GM21619 (cell line): ENCODE results near the gene DLGAP1.
A peak's percentile ranks its signal among the peaks of the same experiment; 100 is the strongest.

ENCODE experiments used
- ATAC-seq: cut with Tn5 transposase; IDR thresholded peaks from one replicate; pipeline ENCODE4 v1.9.1; 2021; ENCODE audit not compliant: unreplicated experiment

The DLGAP1 gene

GRCh38 chr18:4246374-4246773 is 208.7 kb downstream of the DLGAP1 start:
- no peak for ATAC-seq

GRCh38 chr18:4245456-4245855 is 209.7 kb downstream of the DLGAP1 start:
- ATAC-seq = no peak

DNA sequence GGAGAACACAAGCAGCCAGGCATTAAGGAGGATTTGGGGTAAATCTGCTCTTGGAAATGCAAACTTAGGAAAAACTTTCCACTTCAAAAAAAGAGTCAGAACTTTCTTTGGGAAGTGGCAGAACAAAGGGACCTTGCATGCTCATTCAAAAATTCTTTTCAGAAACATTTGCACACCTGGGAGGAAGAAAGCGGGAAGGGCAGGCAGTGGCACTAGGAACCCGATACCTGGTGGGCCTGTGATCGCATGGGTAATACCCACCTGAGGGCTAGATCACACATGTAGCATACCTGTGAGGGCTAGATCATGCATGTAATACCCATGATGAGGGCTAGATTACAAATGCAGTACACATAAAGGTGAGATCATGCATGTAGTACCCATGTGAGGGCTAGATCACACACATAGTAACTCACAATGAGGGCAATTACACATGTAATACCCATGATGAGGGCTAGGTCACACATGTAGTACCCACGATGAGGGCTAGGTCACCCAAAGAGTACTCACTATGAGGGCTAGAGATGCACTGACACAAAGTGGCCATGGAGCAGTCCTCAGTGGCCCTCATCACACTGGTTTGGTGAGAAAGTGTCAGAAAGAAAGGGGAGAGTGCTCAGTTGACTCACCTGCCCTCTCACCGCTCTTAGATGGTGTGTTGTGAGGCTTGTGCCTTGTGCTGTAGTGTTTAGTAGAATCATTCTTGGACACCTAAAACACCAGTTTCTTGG is 212.5 kb downstream of the DLGAP1 start:
- no peak for ATAC-seq

DNA sequence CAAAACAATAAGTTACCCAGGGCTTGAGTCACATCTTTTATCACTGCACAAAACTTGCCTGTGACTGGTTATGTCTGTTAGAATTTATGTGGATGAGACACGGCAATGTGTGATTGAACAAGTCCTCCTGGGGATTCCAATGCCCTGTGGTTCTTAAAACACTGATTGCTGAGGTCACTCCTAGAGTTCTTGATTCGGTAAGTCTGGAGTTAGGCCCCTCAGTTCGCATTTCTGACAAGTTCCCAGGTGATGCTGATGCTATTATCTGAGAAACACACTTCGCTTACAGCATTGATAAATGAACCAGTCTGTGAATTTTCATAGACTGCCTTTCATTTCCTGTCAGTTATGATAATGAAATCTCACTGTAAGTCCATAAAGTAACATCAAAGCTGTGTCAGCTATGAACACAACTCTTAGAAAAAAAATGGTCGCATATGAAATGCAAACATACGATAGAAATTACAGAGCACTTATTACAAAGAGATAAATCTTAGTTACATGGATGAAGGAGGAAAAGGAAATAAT is 214.0 kb downstream of the DLGAP1 start:
- no peak for ATAC-seq

DNA sequence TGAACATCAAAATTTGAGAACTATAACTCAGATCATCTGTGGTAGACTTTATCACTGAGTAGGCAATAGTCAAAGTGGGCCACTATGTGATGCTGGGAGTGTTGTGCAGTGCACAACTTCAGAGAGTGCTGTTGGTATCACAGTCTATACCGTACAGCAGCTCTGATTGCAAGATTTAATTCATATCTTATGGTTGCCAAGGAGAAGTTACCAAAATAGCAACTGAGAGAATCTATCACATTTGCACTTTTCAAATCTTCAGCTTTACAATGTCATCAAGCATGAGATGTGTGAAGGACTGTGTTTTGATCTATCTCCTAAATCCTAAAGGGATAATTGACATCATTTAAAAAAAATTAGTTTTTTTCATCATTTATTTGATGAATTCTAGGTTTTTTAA is 216.1 kb downstream of the DLGAP1 start:
- no peak for ATAC-seq

DNA sequence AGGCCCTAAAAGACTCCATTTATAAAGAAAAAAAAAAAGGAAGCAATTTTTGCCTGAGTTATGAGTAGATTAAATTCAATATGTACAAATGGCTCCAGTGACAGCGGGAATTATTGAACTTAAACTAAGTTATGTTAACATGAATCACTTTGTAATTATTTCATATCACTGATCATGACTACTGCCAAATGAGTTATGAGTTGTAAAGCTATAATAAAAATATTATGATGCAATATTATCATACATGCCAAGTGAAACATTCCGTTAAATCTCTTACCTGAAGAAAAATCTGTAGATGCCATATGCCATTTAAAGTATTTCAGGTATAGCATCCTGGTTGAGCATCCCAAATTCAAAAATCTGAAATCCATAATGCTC is 217.5 kb downstream of the DLGAP1 start:
- no peak for ATAC-seq

DNA sequence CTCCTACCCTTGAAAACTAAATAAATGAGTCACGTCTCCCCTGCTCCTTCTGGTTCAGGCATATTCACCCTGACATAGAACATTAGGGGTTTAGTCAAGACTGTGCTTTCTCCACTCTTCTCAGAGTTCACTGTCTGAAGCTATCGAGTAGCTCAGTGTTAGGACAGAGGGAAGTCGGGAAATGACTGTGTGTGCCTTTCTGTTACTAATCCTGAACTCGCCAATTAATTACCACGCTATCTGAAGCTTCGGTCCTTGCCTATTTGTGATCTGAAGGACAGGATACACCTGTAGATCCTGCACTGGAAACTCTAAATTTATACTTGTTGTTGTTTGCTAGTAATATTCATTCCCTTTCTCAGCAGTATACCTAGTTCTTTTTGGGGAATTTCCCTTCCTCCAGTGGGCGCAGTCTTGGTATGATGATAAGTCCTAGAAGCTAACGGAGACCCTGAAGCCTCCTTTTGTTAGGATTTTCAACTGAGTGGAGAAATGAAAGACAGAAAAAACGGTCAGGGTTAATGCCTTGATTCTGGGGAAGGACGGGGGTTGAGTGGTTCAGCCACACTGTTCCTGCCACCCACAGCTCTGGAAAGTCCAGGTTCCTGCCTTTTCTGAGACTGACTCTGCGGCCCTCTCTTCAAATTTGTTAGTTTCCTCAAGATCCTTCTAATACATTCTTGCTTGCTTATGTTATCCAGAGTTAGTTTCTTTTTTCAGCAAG is 218.0 kb downstream of the DLGAP1 start:
- peak; percentile 52 for ATAC-seq

DNA sequence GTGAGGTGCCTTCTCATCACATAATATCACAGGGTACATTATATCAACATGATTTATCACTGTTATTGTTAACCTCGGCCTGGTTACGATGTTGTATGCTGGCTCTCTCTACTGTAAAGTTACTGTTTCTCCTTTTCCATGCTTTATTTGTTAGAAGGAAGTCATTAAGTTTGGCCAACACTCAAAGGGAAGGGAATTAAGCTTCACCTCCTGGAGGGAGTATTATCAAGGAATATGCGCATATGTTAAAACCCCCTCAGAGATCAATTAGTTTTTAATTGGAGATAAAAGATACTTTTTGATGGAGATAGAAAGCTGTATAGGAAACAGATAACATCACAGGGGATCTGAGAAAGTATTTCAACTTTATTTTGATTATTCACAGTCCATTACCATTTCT is 221.6 kb downstream of the DLGAP1 start:
- ATAC-seq = no peak

DNA sequence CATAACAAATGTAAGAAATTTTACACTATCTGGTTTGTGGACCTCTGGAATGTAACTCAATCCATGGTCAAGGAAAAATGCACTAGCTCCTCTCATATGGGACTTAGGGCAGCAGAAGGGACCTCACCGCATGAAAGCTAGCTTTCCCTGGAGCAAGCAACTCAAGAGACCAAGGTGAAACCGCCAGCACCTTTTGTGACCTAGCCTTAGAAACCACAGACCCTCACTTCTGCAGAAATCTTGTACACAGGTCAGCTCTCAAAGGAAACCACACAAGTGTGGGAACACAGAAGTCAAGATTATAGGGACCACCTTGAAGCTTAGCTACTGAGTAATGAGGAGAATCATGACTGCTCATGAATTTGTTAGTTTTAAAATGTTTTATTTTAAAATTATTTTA is 222.5 kb downstream of the DLGAP1 start:
- no peak for ATAC-seq

DNA sequence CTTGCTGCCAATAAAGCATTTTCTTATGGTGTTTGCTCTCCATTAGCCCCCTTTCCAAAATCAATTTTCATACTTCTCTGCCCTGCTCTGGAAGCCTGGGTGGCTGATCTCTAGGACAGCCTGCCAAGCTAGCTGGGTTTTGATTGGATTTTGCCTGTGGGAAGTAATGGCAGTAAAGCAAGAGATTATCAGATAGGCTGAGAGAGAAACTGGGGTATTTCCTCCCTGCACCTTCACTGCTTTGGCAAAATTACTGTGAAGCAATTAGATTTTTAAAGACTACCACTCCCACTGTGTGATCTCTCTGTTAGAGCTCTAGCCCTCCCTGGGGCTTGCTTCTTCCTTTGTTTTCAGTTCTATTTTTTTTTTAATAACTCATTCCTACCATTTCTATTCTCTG is 223.8 kb downstream of the DLGAP1 start:
- ATAC-seq = no peak

GRCh38 chr18:4230450-4231168 is 224.5 kb downstream of the DLGAP1 start:
- ATAC-seq = no peak

- no peak for ATAC-seq
Measured at GRCh38 chr18:4224031-4224704, 230.9 kb downstream of the DLGAP1 start.

- no peak for ATAC-seq
Measured at GRCh38 chr18:4211111-4211837, 243.8 kb downstream of the DLGAP1 start.

DNA sequence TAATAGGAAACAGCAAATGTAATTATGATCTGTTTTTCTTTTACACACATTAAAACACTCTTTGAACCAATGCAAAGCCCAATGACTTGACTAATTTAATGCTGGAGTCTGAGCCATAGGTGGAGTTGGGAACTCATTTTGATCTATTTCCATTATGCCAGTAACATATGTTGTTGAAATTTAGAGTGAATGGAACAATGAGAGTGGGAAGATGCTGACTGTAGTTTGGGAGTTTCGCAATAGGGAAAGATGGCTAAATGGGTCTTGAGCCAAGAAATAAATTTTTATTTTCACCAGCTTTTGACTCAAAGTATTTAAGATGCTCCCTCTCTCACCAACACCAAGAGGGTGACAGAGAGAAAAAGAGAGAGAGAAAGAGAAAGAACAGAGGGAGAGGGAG is 246.7 kb downstream of the DLGAP1 start:
- ATAC-seq = no peak

DNA sequence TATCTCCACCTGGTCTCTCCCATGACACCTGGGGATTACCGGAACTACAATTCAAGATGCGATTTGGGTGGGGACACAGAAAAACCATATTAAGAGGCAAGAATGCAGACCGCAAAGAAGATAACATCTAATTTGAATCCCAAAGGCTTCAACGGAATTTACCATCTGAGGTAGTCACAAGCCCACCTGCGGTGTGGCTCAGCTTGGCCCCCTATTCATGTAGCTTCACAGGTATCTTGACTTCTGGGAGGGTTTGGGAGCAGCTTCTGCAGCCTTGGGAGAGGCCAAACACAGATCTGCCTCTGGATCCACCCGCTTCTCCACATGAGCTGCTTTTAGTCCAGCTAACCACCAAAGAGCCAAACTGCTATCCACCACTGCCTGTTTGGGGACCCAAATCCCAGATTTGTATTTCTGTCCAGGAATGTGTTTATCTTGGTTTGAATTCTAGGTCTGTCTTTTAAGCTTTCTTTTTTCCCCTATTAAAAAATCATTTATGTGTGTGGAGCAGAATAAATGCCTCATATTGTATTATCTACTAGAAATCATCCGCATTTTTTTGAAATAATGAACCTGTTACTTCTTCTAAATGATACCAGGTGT is 247.6 kb downstream of the DLGAP1 start:
- ATAC-seq = no peak

DNA sequence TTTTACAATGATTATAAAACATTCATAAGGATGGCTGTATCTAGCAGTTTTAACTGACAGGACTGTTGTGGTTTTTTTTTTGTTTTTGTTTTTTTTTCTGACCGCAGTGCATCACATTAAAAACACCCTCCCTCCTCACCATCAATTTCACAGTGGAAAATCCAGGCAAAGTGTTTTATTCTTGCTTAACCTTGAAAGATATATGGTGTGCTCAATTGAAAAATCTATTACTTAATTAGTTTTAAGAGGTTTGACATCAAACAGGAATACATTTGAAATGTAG is 250.7 kb downstream of the DLGAP1 start:
- ATAC-seq = no peak

DNA sequence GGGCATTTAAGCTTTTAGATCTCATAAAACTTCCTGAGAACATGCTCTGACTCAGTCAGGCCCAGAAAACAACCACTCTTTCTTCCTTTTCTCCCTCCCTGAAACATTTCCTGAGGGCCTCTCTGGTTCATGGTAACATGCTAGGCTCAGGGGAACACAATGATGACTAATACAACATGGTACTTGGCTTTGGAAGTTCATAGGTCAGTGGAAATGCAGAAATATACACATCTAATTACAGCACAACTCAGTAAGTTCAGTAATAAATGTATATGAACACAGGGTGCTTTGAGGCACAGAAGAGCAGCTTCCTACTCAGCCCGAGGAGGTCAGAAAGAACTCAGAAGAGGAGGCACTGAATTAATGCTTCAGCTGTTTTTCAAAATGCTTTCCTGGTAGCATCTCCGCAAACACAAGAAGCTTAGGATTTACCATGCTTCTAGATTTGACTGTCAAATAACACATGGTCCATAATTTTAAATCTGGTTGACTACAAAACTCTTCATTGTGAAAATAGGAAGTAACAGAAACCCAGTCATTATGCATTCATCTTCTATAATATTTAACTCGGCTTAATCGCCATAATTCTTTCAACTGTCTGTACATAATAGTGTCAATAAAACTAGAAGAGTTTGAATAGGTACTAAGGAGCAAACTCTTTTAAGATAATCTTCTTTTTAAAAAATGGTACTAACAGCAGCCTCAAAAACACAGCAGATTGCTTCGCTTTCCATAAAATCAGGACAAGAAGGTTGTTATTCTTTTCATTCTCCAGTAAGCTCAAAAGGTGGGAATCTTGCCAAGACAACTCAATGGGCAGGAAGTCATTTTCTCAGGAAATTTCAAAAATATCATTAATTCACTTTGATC is 251.3 kb downstream of the DLGAP1 start:
- ATAC-seq = no peak

DNA sequence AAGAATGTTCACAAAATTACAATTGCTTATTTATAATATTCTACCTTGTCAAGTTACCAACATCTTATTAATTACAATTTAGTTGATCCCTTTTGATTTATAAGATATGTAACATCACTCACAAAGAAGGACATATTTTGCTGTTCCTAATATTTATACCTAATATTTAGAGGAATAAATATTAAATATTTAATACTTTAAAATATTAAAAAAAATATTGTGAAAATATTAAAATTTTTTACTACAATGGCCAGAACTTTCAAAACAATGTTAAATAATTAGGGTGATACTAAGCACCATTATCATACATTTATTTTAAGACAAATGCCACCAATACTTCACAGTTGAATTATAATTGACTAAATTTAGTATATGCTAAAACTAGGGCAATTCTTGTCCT is 254.7 kb downstream of the DLGAP1 start:
- no peak for ATAC-seq

- ATAC-seq = no peak
Measured at GRCh38 chr18:4198956-4199355, 256.2 kb downstream of the DLGAP1 start.

DNA sequence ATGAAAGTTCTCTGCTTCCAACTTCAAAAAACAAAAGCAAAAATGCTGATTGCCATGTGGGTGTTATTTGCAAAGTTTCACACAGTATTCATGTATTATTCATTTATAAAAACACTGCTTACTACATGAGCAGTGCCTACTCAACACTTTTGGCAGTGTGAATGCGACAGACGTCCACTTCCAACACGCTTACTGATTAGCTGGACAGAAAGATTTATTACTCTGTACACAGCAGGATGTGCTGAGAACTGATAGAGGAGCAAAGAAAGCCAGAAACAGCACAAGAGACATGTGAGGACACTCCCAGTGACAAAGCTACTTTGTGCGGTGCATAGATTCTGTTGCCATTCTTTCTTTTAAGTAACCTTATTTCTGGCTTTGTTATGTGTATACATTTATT is 258.8 kb downstream of the DLGAP1 start:
- no peak for ATAC-seq
